Body of pancreas (tissue), 4 donors: Measurements from ENCODE around the gene USP2. TPM values are rescaled to one million over a fixed set of nuclear protein-coding genes. Genes with fewer than 3 reads are reported as not detected.

Experiments
- ATAC-seq: fragments of 150-250 bp; one replicate; pipeline ENCODE4 v1.9.1; 2016
- DNase-seq, 4 donors: peaks; one replicate each; pipeline ENCODE4 v3.0.0-alpha.2; 2019
- H3K27ac ChIP-seq, 4 donors: fragments of 200-600 bp; sonication (generic); 1 replicate in 3 of 4; 2 replicates in 1 of 4; pipeline versions ENCODE4 v1.5.1 to v1.6.1; 2016 to 2019; ENCODE audit warnings: mild to moderate bottlenecking in 1 of 4, mixed read lengths in 1 of 4, moderate library complexity in 1 of 4
- H3K27me3 ChIP-seq, 2 donors: fragments of 200-600 bp; sonication (generic); one replicate each; pipeline ENCODE4 v1.6.0; 2016; ENCODE audit warnings: mild to moderate bottlenecking in 1 of 2
- H3K36me3 ChIP-seq, 2 donors: fragments of 200-600 bp; sonication (generic); replicated peaks in 1 of 2; 2 replicates each; pipeline ENCODE4 v1.5.1; 2016; ENCODE audit warnings: low read depth in 2 of 2; ENCODE audit not compliant: insufficient read depth in 1 of 2
- H3K4me1 ChIP-seq: fragments of 200-600 bp; sonication (generic); one replicate; pipeline ENCODE4 v1.6.0; 2016
- H3K4me3 ChIP-seq, 2 donors: fragments of 200-600 bp; sonication (generic); 1 replicate in 1 of 2; 2 replicates in 1 of 2; pipeline ENCODE4 v1.5.1; 2016 to 2019
- H3K9me3 ChIP-seq, 3 donors: fragments of 200-600 bp; sonication (generic); 1 replicate in 2 of 3; 2 replicates in 1 of 3; pipeline ENCODE4 v1.5.1; 2016
- POLR2A ChIP-seq, 3 donors: fragments of 450-650 bp; IDR thresholded peaks; one replicate each; pipeline ENCODE4 v1.6.1; 2016; ENCODE audit warnings: antibody characterized with exemption in 3 of 3, mild to moderate bottlenecking in 2 of 3
- WGBS, 2 donors: methylation state at CpG; one replicate each; pipeline ENCODE4 v1.1.5; 2017; 5-methylcytosine and 5-hydroxymethylcytosine counted together
- intact Hi-C: fragments of 100-400 bp; cut with DNase I; formaldehyde crosslinking; loops from one replicate; pipeline ENCODE4 v1.15.1; 2023
- total RNA-seq, 2 donors: library from RNA; depleted of rRNA; stranded (reverse); fragments of >200 nt; gene quantifications; one replicate each; pipeline ENCODE4 v1.1.0, GENCODE V29; 2016
- TF ChIP-seq, protein P1 (sequence below), 7 experiments: fragments of 450-650 bp in 4 of 7; fragments of 200-600 bp in 3 of 7; sonication (generic) in 3 of 7; IDR thresholded peaks; one replicate each; pipeline ENCODE4 v1.5.1; 2016 to 2019; ENCODE audit warnings: antibody characterized with exemption in 7 of 7

USP2 gene
- total RNA-seq, 2 donors from 2014 or later: 3.9 to 19.4 TPM

DNA sequence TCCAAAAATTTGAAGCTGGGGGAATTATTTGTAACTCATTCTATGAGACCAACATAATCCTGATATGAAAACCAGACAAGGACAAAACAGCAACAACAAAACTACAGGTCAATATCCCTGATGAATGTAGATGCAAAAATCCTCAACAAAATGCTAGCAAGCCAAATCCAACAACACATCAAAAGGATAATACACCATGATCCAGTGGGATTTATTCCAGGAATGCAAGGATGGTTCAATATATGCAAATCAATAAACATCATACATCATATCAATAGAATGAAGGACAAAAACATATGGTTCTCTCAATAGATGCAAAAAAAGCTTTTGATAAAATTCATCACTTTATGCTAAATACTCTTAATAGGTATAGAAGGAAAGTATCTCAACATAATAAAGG, 19.4 kb upstream of the USP2 start:
- H3K4me3 ChIP-seq: no peak overlapping the region
- no peaks in the 10 kb centered on the region for H3K9me3 ChIP-seq
- peaks cover 4% of the 10 kb centered on the region for H3K4me1 ChIP-seq
- no peak overlapping the region for H3K27ac ChIP-seq
- no peaks in the 10 kb centered on the region for H3K27me3 ChIP-seq
- ATAC-seq: no peak
- DNase-seq: no peak
- TF ChIP-seq, protein P1, sequence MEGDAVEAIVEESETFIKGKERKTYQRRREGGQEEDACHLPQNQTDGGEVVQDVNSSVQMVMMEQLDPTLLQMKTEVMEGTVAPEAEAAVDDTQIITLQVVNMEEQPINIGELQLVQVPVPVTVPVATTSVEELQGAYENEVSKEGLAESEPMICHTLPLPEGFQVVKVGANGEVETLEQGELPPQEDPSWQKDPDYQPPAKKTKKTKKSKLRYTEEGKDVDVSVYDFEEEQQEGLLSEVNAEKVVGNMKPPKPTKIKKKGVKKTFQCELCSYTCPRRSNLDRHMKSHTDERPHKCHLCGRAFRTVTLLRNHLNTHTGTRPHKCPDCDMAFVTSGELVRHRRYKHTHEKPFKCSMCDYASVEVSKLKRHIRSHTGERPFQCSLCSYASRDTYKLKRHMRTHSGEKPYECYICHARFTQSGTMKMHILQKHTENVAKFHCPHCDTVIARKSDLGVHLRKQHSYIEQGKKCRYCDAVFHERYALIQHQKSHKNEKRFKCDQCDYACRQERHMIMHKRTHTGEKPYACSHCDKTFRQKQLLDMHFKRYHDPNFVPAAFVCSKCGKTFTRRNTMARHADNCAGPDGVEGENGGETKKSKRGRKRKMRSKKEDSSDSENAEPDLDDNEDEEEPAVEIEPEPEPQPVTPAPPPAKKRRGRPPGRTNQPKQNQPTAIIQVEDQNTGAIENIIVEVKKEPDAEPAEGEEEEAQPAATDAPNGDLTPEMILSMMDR (IDR thresholded peaks at IDR 0.05): no peak
- no peak for TF ChIP-seq POLR2A (IDR thresholded peaks at IDR 0.05)
- intact Hi-C loops: no loop called here
- no peaks in the 10 kb centered on the region for H3K36me3 ChIP-seq

DNA sequence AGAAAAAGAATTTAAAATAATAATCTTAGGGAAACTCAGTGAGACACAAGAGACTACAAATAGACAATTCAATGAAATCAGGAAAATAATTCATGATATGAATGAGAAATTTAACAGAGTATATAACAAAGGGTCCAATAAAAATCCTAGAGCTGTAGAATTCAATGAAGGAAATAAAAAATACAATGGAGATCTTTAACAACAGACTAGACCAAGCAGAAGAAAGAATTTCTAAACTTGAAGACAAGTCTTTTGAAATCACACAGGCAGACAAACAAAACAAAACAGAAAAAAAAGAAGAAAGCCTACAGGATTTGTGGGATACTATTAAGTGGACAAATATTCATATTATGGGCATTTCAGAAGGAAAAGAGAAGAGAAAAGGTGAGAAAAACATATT, 16.2 kb upstream of the USP2 start:
- ATAC-seq: no peak

DNA sequence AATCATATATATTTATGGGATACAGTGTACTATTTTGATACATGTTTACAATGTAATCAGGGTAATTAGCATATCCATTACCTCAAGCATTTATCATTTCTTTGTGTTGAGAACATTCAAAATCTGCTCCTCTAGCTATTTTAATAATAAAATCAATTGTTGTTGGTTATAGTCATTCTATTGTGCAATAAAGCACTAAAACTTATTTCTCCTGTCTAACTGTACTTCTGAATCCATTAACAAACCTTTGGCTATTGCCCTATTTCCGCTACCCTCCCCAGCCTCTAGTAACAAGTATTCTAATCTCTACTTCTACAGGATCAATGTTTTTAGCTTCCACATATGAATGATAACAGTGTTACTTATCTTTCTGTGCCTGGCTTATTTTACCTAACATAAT, 15.3 kb upstream of the USP2 start:
- no peaks in the 10 kb centered on the region for H3K9me3 ChIP-seq
- H3K4me1 ChIP-seq: no peaks in the 10 kb centered on the region
- H3K4me3 ChIP-seq: no peak overlapping the region
- ATAC-seq (no peak), DNase-seq (no peak)
- no peak overlapping the region for H3K27ac ChIP-seq
- H3K36me3 ChIP-seq: no peaks in the 10 kb centered on the region
- 89 to 90% methylated on average over 1 of the region's 1 CpG for WGBS, 2 donors
- no peaks in the 10 kb centered on the region for H3K27me3 ChIP-seq
- intact Hi-C loops: no loop called here
- no peak for TF ChIP-seq POLR2A (IDR thresholded peaks at IDR 0.05)
- TF ChIP-seq, protein P1 (IDR thresholded peaks at IDR 0.05): no peak

More for the DNA sequence above, 16.2 kb upstream of the USP2 start:
- no peak for TF ChIP-seq POLR2A (IDR thresholded peaks at IDR 0.05)
- TF ChIP-seq, protein P1 (IDR thresholded peaks at IDR 0.05): no peak
- no peaks in the 10 kb centered on the region for H3K9me3 ChIP-seq
- no peak for DNase-seq
- intact Hi-C loops: no loop called here
- H3K4me1 ChIP-seq: no peaks in the 10 kb centered on the region
- no peaks in the 10 kb centered on the region for H3K36me3 ChIP-seq
- no peak overlapping the region for H3K4me3 ChIP-seq
- H3K27me3 ChIP-seq: no peaks in the 10 kb centered on the region
- no peak overlapping the region for H3K27ac ChIP-seq

DNA sequence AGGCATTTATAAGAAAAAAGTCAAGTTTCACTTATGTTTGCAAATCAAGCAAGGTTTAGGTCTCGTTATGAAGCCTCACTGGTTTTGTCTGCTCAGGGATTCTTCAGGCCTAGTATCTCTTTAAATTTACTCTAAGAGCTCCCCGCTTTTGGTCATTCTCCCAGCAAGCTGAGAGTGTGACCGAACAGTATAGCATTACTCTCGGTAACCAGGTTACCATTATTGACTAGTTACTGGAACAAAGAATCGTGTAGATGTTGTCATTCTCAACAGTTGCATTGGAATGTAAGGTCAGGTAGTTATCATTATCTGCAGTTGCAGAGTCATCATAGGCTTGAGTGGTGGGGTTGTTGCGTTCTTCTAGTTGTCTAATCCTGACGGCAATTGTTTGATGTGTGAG, 9.8 kb upstream of the USP2 start:
- 81 to 85% methylated on average over 7 of the region's 7 CpGs for WGBS, 2 donors
- H3K27me3 ChIP-seq: no peaks in the 10 kb centered on the region
- H3K4me3 ChIP-seq: no peak overlapping the region
- ATAC-seq (no peak), DNase-seq (no peak)
- H3K36me3 ChIP-seq: no peaks in the 10 kb centered on the region
- TF ChIP-seq, protein P1 (IDR thresholded peaks at IDR 0.05): no peak
- no peak for TF ChIP-seq POLR2A (IDR thresholded peaks at IDR 0.05)
- intact Hi-C loops: no loop called here
- H3K4me1 ChIP-seq: no peaks in the 10 kb centered on the region
- no peak overlapping the region for H3K27ac ChIP-seq
- H3K9me3 ChIP-seq: no peaks in the 10 kb centered on the region

DNA sequence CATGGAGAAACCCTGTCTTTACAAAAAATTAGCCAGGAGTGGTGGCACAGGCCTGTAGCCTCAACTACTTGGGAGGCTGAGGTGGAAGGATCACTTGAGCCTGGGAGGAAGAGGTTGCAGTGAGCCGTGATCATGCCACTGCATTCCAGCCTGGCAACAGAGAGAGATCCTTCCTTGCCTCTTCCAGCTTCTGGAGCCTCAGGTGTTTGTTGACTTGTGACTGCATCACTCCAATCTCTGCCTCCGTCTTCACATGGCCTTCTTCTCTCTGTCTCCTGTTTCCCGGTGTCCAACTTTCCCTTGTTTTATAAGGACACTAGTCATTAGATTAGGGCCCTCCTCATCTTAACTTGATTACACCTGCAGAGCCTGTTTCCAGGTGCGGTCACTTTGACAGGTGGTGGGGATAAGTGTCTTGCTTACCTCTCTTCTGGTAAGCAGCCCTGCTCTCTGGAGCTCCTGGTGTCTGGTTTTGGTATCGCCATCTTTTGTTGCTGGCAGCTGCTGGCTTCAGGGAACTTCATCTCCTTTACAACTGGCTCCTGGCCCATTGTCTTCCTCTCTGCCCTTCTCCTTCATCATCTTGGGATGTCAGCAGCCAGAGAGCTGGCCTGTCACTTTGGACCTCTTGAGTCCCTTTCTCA, 8.2 kb upstream of the USP2 start:
- intact Hi-C loops: no loop called here
- TF ChIP-seq, protein P1 (IDR thresholded peaks at IDR 0.05): peak in 4 of 7 experiments; percentile 2 to 23 (median 20)
- TF ChIP-seq POLR2A (IDR thresholded peaks at IDR 0.05): no peak
- WGBS, 2 donors: 70 to 76% methylated on average over 5 of the region's 5 CpGs
- no peak overlapping the region for H3K4me3 ChIP-seq
- H3K27ac ChIP-seq: no peak overlapping the region
- ATAC-seq (no peak), DNase-seq (peak in 2 of 4 donors; percentile 19 to 26)
- no peaks in the 10 kb centered on the region for H3K36me3 ChIP-seq
- no peaks in the 10 kb centered on the region for H3K9me3 ChIP-seq
- H3K27me3 ChIP-seq: no peaks in the 10 kb centered on the region
- H3K4me1 ChIP-seq: no peaks in the 10 kb centered on the region
